HCT116 (cell line): ENCODE results near the gene LEMD3. TPM values are rescaled to one million over a fixed set of nuclear protein-coding genes. Genes with fewer than 3 reads are reported as not detected.

ENCODE experiments used
- ATAC-seq: fragments of 200-7000 bp; cut with Tn5 transposase; 2 replicates; pipeline ENCODE4 v1.9.1; 2020; ENCODE audit warnings: mild to moderate bottlenecking, moderate library complexity
- BruUV-seq: library from RNA; stranded (reverse); fragments of 400-500 nt; replicated peaks from 2 replicates; lab custom pipeline; 2021; lab: Mats Ljungman, UMichigan
- CTCF ChIA-PET: fragments of 300-600 bp; sonication (Branson Sonifier 250); formaldehyde crosslinking; loops from one replicate; lab custom pipeline; 2021; ENCODE audit warnings: antibody characterized with exemption; lab: Charles Lee
- POLR2A ChIA-PET: fragments of 300-600, 350-600 bp; sonication (Branson Sonifier 250); formaldehyde crosslinking; loops from one replicate; lab custom pipeline; 2021; ENCODE audit warnings: antibody characterized with exemption; lab: Charles Lee
- RAD21 ChIA-PET, 2 experiments: fragments of 300-600 bp; sonication (Branson Sonifier 250); formaldehyde crosslinking; loops; one replicate each; lab custom pipeline; 2023; ENCODE audit warnings: low total read pairs in 2 of 2; ENCODE audit not compliant: uncharacterized antibody in 2 of 2, unreplicated experiment in 2 of 2, low non-redundant PET in 1 of 2; lab: Charles Lee
- DNase-seq: peaks from one replicate; pipeline ENCODE4 v3.0.0-alpha.2; 2010; ENCODE audit warnings: low read depth, low spot score
- H2AFZ ChIP-seq: fragments of 200-600 bp; shearing (Covaris generic), sonication (generic); 2 replicates; pipeline ENCODE4 v1.6.1; 2017; ENCODE audit warnings: low read depth, mixed run types, mixed read lengths, antibody characterized with exemption, low read length; ENCODE audit not compliant: poor library complexity, severe bottlenecking
- H3K27ac ChIP-seq: 2 replicates; pipeline ENCODE4 v1.5.1; 2012; ENCODE audit warnings: low read depth, low read length
- H3K27me3 ChIP-seq: fragments of 200-600 bp; sonication (generic); 2 replicates; pipeline ENCODE4 v1.6.1; 2016; ENCODE audit warnings: mixed run types, low read length, mixed read lengths; ENCODE audit not compliant: insufficient read depth
- H3K36me3 ChIP-seq, 2 experiments: fragments of 200-500 bp in 1 of 2; fragments of 200-600 bp in 1 of 2; sonication (Bioruptor generic) in 1 of 2; sonication (generic) in 1 of 2; 2 replicates each; pipeline versions ENCODE4 v1.5.1 to v1.6.1; 2014 to 2016; ENCODE audit warnings: low read length in 2 of 2, inconsistent platforms in 1 of 2, mixed read lengths in 1 of 2, mixed run types in 1 of 2; ENCODE audit not compliant: insufficient read depth in 2 of 2, control insufficient read depth in 1 of 2
- H3K4me1 ChIP-seq, 2 experiments: fragments of 200-600 bp in 1 of 2; sonication (generic) in 1 of 2; 2 replicates each; pipeline versions ENCODE4 v1.5.1 to v1.6.1; 2012 to 2017; ENCODE audit warnings: low read length in 2 of 2, inconsistent platforms in 1 of 2, mild to moderate bottlenecking in 1 of 2, mixed read lengths in 1 of 2, mixed run types in 1 of 2, moderate library complexity in 1 of 2; ENCODE audit not compliant: insufficient read depth in 2 of 2, control insufficient read depth in 1 of 2
- H3K4me2 ChIP-seq: fragments of 200-600 bp; sonication (generic); 2 replicates; pipeline ENCODE4 v1.6.1; 2017; ENCODE audit warnings: mixed run types, low read length, mixed read lengths
- H3K4me3 ChIP-seq, 2 experiments: fragments of 200-600 bp in 1 of 2; sonication (generic) in 1 of 2; replicated peaks in 1 of 2; 2 replicates each; pipeline ENCODE4 v1.5.1; 2011 to 2016; ENCODE audit warnings: low read length in 2 of 2, control low read depth in 1 of 2, low read depth in 1 of 2, mild to moderate bottlenecking in 1 of 2, mixed read lengths in 1 of 2, mixed run types in 1 of 2
- H3K79me2 ChIP-seq: fragments of 200-600 bp; sonication (generic); 2 replicates; pipeline ENCODE4 v1.6.1; 2017; ENCODE audit warnings: mild to moderate bottlenecking, mixed run types, low read length, moderate library complexity, mixed read lengths; ENCODE audit not compliant: insufficient read depth
- H3K9ac ChIP-seq: fragments of 200-600 bp; sonication (generic); 2 replicates; pipeline ENCODE4 v1.6.1; 2016; ENCODE audit warnings: low read length, mixed read lengths
- H3K9me2 ChIP-seq: fragments of 200-600 bp; sonication (generic), shearing (Covaris generic); 2 replicates; pipeline ENCODE4 v1.6.1; 2017; ENCODE audit warnings: mixed run types, mild to moderate bottlenecking, moderate library complexity; ENCODE audit not compliant: insufficient read depth
- H3K9me3 ChIP-seq, 2 experiments: fragments of 200-500 bp in 1 of 2; fragments of 200-600 bp in 1 of 2; sonication (Bioruptor generic) in 1 of 2; sonication (generic) in 1 of 2; 2 replicates each; pipeline ENCODE4 v1.6.1; 2014 to 2017; ENCODE audit warnings: low read length in 2 of 2, mixed read lengths in 2 of 2, inconsistent platforms in 1 of 2, low read depth in 1 of 2, mild to moderate bottlenecking in 1 of 2, mixed run types in 1 of 2, moderate library complexity in 1 of 2; ENCODE audit not compliant: control insufficient read depth in 1 of 2, insufficient read depth in 1 of 2
- H4K20me1 ChIP-seq: fragments of 200-600 bp; sonication (generic), shearing (Covaris generic); 2 replicates; pipeline ENCODE4 v1.6.1; 2017; ENCODE audit warnings: mixed run types, mild to moderate bottlenecking, moderate library complexity; ENCODE audit not compliant: insufficient read depth
- CBX3 ChIP-seq: IDR thresholded peaks from 2 replicates; pipeline ENCODE4 v1.6.1; 2012; ENCODE audit warnings: low read depth
- CEBPB ChIP-seq: IDR thresholded peaks from 2 replicates; pipeline ENCODE4 v1.6.1; 2012; ENCODE audit warnings: low read depth
- EGR1 ChIP-seq: IDR thresholded peaks from 2 replicates; pipeline ENCODE4 v1.6.1; 2012; ENCODE audit warnings: low read depth
- EZH2 ChIP-seq: fragments of 200-600 bp; sonication (generic); IDR thresholded peaks from 2 replicates; pipeline ENCODE4 v1.6.1; 2017; ENCODE audit warnings: antibody characterized with exemption, mixed run types
- EZH2phosphoT487 ChIP-seq: fragments of 200-600 bp; IDR thresholded peaks from 2 replicates; pipeline ENCODE4 v1.6.1; 2018; ENCODE audit warnings: antibody characterized with exemption, borderline replicate concordance
- JUND ChIP-seq: IDR thresholded peaks from 2 replicates; pipeline ENCODE4 v1.6.1; 2012
- POLR2A ChIP-seq: IDR thresholded peaks from 2 replicates; pipeline ENCODE4 v1.7.0; 2011; ENCODE audit warnings: borderline replicate concordance; ENCODE audit not compliant: insufficient read depth, insufficient read length; ENCODE audit errors: extremely low read depth
- POLR2AphosphoS5 ChIP-seq: IDR thresholded peaks from 2 replicates; pipeline ENCODE4 v1.6.1; 2011; ENCODE audit warnings: mild to moderate bottlenecking, low read depth, low read length, moderate library complexity
- RAD21 ChIP-seq: IDR thresholded peaks from 2 replicates; pipeline ENCODE4 v1.6.1; 2012; ENCODE audit warnings: low read depth, mild to moderate bottlenecking
- SP1 ChIP-seq: IDR thresholded peaks from 2 replicates; pipeline ENCODE4 v1.6.1; 2012; ENCODE audit warnings: low read depth
- SRF ChIP-seq: IDR thresholded peaks from 2 replicates; pipeline ENCODE4 v1.6.1; 2012; ENCODE audit warnings: low read depth
- TCF7L2 ChIP-seq: IDR thresholded peaks from 2 replicates; pipeline ENCODE4 v1.7.0; 2011; ENCODE audit warnings: borderline replicate concordance, inconsistent platforms; ENCODE audit not compliant: insufficient read depth, insufficient read length; ENCODE audit errors: extremely low read depth
- YY1 ChIP-seq: IDR thresholded peaks from 2 replicates; pipeline ENCODE4 v1.6.1; 2011; ENCODE audit warnings: low read length, low read depth, moderate library complexity, mild to moderate bottlenecking; ENCODE audit not compliant: insufficient replicate concordance; ENCODE audit errors: extremely low read depth
- ZFX ChIP-seq: fragments of 450-650 bp; IDR thresholded peaks from 2 replicates; pipeline ENCODE4 v1.6.1; 2017
- ZNF274 ChIP-seq: fragments of 200-500 bp; sonication (Bioruptor generic); IDR thresholded peaks from 2 replicates; pipeline ENCODE4 v1.6.1; 2014; ENCODE audit warnings: mild to moderate bottlenecking, low read depth, low read length, inconsistent platforms
- intact Hi-C: fragments of 100-400 bp; cut with micrococcal nuclease; formaldehyde crosslinking; loops from 2 replicates; pipeline ENCODE4 v1.10.0; 2022
- total RNA-seq: library from RNA; stranded (reverse); gene quantifications from one replicate; pipeline ENCODE4 v1.2.1, GENCODE V29; 2021; ENCODE audit not compliant: unreplicated experiment
- TF ChIP-seq, protein P1 (sequence below): IDR thresholded peaks from 2 replicates; pipeline ENCODE4 v1.6.1; 2012
- TF ChIP-seq, protein P2 (sequence below): IDR thresholded peaks from 2 replicates; pipeline ENCODE4 v1.6.1; 2012; ENCODE audit warnings: low read depth
- TF ChIP-seq, protein P3 (sequence below): IDR thresholded peaks from 2 replicates; pipeline ENCODE4 v1.6.1; 2012

LEMD3 gene
- total RNA-seq, 1 experiment from 2014 or later = 28.7 TPM

DNA sequence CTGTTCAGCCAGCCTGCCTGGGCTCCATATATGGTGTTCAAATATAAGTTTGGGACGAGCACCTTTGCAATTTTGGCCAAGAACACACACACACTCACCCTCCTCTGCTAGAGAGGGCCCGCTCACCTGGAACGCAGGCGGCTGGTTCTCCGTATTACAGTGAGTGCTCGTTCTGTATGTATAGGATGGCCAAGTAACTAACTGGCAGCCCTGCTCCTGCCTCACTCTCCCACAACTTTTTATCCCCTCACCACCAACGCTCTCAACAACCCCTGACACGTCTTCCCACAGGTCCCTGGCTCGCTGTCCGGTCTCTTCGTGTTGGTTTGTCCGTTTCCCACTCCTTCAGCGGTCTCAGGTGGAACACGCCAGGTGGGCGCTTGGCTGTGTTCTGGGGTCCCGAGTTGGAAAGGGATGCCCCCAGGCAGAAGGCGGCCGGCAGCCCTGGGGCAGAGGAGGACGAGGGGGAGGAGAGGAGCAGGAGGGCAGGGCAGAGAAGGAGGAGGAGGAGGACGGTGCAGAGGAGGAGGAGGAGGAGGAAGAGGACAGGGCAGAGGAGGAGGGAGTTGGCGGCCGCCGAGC lies 108.7 kb downstream of the LEMD3 start:
- Histone ChIP-seq H3K4me1 (peaks cover 3 to 8% of the 10 kb centered on the region in 2 experiments; a peak in 2 of 4 replicates), H3K9me3 (no peaks in the 10 kb centered on the region), H2AFZ (peak overlapping the region; percentile 47), H3K9ac (peak overlapping the region; percentile 48), H3K9me2 (0 out of 2 replicates have a peak, but pooled peaks cover 3% of the 10 kb centered on the region), H3K4me2 (peak overlapping the region; percentile 91), H3K27me3 (no peaks in the 10 kb centered on the region), H3K4me3 (peak overlapping the region; percentile 65 to 74), H3K27ac (peak overlapping the region; percentile 8; the same call in 1 of the 2 replicates), H3K79me2 (no peaks in the 10 kb centered on the region), H4K20me1 (no peaks in the 10 kb centered on the region), H3K36me3 (no peaks in the 10 kb centered on the region)
- intact Hi-C loops = no loop called here
- TF ChIP-seq CBX3 (no peak), ZFX (no peak), EZH2 (no peak), RAD21 (no peak), TCF7L2 (no peak), EGR1 (no peak), CEBPB (no peak), ZNF274 (no peak), SRF (no peak), SP1 (no peak), POLR2AphosphoS5 (no peak), EZH2phosphoT487 (no peak), YY1 (no peak), JUND (no peak), POLR2A (no peak)
- TF ChIP-seq, protein P1, sequence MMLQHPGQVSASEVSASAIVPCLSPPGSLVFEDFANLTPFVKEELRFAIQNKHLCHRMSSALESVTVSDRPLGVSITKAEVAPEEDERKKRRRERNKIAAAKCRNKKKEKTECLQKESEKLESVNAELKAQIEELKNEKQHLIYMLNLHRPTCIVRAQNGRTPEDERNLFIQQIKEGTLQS = no peak
- TF ChIP-seq, protein P2, sequence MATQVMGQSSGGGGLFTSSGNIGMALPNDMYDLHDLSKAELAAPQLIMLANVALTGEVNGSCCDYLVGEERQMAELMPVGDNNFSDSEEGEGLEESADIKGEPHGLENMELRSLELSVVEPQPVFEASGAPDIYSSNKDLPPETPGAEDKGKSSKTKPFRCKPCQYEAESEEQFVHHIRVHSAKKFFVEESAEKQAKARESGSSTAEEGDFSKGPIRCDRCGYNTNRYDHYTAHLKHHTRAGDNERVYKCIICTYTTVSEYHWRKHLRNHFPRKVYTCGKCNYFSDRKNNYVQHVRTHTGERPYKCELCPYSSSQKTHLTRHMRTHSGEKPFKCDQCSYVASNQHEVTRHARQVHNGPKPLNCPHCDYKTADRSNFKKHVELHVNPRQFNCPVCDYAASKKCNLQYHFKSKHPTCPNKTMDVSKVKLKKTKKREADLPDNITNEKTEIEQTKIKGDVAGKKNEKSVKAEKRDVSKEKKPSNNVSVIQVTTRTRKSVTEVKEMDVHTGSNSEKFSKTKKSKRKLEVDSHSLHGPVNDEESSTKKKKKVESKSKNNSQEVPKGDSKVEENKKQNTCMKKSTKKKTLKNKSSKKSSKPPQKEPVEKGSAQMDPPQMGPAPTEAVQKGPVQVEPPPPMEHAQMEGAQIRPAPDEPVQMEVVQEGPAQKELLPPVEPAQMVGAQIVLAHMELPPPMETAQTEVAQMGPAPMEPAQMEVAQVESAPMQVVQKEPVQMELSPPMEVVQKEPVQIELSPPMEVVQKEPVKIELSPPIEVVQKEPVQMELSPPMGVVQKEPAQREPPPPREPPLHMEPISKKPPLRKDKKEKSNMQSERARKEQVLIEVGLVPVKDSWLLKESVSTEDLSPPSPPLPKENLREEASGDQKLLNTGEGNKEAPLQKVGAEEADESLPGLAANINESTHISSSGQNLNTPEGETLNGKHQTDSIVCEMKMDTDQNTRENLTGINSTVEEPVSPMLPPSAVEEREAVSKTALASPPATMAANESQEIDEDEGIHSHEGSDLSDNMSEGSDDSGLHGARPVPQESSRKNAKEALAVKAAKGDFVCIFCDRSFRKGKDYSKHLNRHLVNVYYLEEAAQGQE = no peak
- TF ChIP-seq, protein P3, sequence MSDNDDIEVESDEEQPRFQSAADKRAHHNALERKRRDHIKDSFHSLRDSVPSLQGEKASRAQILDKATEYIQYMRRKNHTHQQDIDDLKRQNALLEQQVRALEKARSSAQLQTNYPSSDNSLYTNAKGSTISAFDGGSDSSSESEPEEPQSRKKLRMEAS = no peak
- no TSS peak for BruUV-seq
- POLR2A ChIA-PET = no interaction called here
- RAD21 ChIA-PET = no interaction called here
- peak; percentile 2; the same call in 1 of the 2 replicates for ATAC-seq
- CTCF ChIA-PET = no interaction called here
- DNase-seq = no peak
